ENCODE data around the gene AGAP1. TPM values are rescaled to one million over a fixed set of nuclear protein-coding genes. Genes with fewer than 3 reads are reported as not detected.

AGAP1 gene
- total RNA-seq, 6 experiments from 2014 or later = 14.1 to 16.0 (median 15.1) TPM

DNA sequence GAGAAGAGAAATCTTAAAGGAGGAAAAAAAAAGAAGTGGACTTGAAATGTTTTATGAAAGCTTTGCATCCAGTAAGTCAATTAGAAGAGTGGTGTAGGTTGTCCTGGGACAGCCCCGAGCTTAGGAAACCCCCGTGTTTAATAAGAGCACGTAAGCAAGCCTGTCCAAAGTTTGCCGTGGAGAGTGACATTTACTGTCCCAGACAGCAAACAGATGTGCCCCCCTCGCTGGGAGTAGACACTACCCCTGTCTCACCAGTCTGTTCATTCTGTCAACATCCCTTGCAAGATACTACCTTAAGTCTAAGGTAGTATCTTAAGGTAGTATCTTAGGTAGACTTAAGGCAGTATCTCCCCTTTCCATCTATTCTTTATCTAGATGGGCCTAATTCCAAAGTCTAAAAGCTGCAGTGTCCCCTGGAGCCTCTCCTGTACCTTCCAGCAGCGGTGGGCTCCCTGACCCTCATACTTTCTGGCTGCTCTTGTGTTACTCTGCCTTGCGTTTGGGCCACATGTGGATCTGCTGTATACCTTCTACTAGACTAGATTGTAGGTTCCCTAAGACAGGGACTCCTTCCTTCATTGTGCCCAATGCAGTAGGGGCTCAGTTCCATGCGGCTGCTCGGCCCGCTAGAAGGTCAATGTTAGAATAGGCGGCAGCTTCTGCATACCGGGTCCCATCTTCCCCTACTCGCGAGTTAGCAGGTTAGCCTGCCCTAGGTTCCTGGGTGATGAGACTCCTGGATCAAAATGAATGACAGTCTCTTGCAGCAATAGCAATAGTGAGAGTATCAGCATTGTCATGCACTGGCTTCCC is 430.2 kb downstream of the AGAP1 start:
- Mint-ChIP-seq H3K4me3 (no peak overlapping the region), H3K4me1 (ENCODE audit: low read depth) (no peaks in the 10 kb centered on the region), H3K27me3 (ENCODE audit: insufficient read depth) (peaks cover 1% of the 10 kb centered on the region; the same call in 1 of the 2 replicates), H3K27ac (no peak overlapping the region), H3K36me3 (ENCODE audit: low read depth) (no peaks in the 10 kb centered on the region), H3K9me3 (no peaks in the 10 kb centered on the region)
- TF ChIP-seq, protein P1, sequence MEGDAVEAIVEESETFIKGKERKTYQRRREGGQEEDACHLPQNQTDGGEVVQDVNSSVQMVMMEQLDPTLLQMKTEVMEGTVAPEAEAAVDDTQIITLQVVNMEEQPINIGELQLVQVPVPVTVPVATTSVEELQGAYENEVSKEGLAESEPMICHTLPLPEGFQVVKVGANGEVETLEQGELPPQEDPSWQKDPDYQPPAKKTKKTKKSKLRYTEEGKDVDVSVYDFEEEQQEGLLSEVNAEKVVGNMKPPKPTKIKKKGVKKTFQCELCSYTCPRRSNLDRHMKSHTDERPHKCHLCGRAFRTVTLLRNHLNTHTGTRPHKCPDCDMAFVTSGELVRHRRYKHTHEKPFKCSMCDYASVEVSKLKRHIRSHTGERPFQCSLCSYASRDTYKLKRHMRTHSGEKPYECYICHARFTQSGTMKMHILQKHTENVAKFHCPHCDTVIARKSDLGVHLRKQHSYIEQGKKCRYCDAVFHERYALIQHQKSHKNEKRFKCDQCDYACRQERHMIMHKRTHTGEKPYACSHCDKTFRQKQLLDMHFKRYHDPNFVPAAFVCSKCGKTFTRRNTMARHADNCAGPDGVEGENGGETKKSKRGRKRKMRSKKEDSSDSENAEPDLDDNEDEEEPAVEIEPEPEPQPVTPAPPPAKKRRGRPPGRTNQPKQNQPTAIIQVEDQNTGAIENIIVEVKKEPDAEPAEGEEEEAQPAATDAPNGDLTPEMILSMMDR (IDR thresholded peaks at IDR 0.05) = no peak
- DNase-seq = no peak

DNA sequence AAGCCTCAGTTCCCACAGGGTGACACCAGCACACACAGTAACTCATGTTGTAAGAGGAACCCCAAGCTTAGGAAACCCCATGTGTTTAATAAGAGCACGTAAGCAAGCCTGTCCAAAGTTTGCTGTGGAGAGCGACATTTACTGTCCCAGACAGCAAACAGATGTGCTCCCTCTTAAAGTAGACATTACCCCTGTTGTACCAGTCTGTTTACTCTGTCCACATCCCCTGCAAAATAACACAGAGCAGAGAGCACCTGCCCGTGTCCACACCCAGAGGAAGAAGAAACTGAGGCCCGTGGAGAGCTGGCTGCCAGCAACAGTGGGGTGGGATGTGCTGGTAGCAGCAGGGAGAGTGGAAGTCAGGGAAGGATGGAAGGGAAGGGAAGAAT is 430.8 kb downstream of the AGAP1 start:
- Mint-ChIP-seq H3K9me3 (no peaks in the 10 kb centered on the region), H3K27me3 (ENCODE audit: insufficient read depth) (peaks cover 1% of the 10 kb centered on the region; the same call in 1 of the 2 replicates), H3K27ac (no peak overlapping the region), H3K4me1 (ENCODE audit: low read depth) (no peaks in the 10 kb centered on the region), H3K36me3 (ENCODE audit: low read depth) (no peaks in the 10 kb centered on the region), H3K4me3 (no peak overlapping the region)
- DNase-seq = no peak
- TF ChIP-seq, protein P1 (IDR thresholded peaks at IDR 0.05) = no peak

DNA sequence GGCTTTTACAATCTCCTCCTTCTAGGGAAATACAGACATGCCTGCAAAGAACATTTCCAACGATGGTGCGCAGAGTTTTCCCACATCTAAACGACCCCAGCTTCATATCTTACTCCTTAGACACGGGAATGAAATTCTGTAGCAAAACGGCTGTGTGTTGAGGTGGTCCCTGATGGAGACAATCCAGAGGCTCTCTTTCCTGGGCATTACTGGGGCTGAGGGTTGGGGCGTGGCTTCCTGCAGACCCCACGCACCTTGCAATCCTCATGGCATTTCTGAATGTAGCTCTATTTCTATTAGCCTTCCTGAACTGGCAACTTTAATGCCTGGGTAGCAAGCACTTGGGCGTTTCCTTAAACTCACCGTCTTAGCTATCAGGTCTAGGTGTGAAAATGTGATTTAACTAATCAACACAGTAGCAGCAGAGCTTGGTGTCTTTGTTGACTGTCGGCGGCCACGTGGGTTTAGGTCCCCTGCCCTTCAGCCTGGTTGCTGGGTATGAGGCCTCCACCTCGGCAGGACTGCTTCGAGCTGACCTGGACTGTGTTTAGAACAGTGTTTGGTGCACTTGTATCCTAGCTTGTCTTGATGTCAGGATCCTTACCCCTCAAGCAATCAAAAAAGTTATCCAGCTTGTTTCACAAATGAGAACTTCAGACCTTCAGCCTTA is 431.5 kb downstream of the AGAP1 start:
- no peaks in the 10 kb centered on the region for H3K9me3 Mint-ChIP-seq
- H3K27me3 Mint-ChIP-seq (ENCODE audit: insufficient read depth) = peaks cover 1% of the 10 kb centered on the region; the same call in 1 of the 2 replicates
- H3K27ac Mint-ChIP-seq = no peak overlapping the region
- no peaks in the 10 kb centered on the region for H3K4me1 Mint-ChIP-seq (ENCODE audit: low read depth)
- no peak for DNase-seq
- TF ChIP-seq, protein P1 (IDR thresholded peaks at IDR 0.05) = no peak
- H3K36me3 Mint-ChIP-seq (ENCODE audit: low read depth) = no peaks in the 10 kb centered on the region
- no peak overlapping the region for H3K4me3 Mint-ChIP-seq

DNA sequence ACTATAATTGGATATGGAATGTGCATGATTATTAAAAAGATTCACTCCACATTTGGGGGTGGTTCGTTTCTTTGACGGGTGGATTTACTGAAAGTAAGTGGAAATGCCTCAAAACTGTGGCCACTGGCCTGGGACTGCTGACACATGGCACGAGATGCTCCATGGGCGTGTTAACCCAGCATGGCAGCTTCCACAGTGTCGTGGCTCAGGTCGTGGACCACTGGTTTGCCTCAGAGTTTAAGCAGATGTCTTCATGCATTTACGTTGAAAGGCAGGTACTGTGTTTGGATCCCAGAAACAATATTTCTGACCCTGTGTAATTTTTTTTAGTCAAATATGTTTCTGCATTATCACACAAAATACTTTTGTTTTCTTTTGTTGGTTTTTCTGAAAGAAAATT is 432.4 kb downstream of the AGAP1 start:
- H3K27ac Mint-ChIP-seq = no peak overlapping the region
- no peaks in the 10 kb centered on the region for H3K36me3 Mint-ChIP-seq (ENCODE audit: low read depth)
- no peak overlapping the region for H3K4me3 Mint-ChIP-seq
- H3K4me1 Mint-ChIP-seq (ENCODE audit: low read depth) = no peaks in the 10 kb centered on the region
- TF ChIP-seq, protein P1 (IDR thresholded peaks at IDR 0.05) = no peak
- DNase-seq = no peak
- peaks cover 1% of the 10 kb centered on the region; the same call in 1 of the 2 replicates for H3K27me3 Mint-ChIP-seq (ENCODE audit: insufficient read depth)
- no peaks in the 10 kb centered on the region for H3K9me3 Mint-ChIP-seq

DNA sequence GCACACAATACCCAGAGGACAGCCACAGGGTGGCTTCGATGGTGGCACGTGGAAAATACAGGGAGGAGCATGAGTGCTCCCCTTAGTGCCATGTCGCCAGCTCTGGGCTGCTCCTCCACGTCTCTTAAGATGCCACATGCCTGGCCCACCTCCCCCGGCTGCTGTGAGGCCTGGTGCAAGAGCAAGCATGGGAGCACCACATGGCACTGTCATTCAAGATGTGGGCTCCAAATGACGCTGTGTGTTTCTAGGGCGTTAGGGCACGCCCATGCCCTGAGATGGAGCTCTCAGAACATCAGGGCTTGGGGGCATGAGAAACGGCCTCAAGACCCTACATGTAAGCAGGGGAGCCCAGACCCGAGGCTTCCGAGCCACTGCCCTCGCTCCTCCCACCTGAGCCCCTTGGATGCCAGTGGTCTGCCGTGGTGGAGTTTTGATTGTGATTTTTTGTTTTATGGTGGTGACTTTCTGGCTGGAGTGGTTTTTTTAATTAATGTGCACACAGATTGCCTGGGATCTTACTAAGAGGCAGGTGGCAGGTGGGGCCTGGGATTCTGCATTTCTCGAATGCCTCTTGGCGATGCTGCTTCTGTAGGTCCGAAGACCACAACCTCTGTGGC is 435.0 kb downstream of the AGAP1 start:
- no peaks in the 10 kb centered on the region for H3K4me1 Mint-ChIP-seq (ENCODE audit: low read depth)
- TF ChIP-seq, protein P1 (IDR thresholded peaks at IDR 0.05) = no peak
- H3K27me3 Mint-ChIP-seq (ENCODE audit: insufficient read depth) = peaks cover 1% of the 10 kb centered on the region; the same call in 1 of the 2 replicates
- no peak overlapping the region for H3K4me3 Mint-ChIP-seq
- no peak for DNase-seq
- peaks cover 4% of the 10 kb centered on the region; the same call in 1 of the 2 replicates for H3K36me3 Mint-ChIP-seq (ENCODE audit: low read depth)
- H3K9me3 Mint-ChIP-seq = no peaks in the 10 kb centered on the region
- no peak overlapping the region for H3K27ac Mint-ChIP-seq

All from HFFc6 (cell line).